GM13977 (cell line): ENCODE data around the gene CDH13.

Experiments
- DNase-seq: peaks from one replicate; pipeline ENCODE4 v3.0.0; 2012; ENCODE audit warnings: low spot score
- CTCF ChIP-seq: IDR thresholded peaks from 2 replicates; pipeline ENCODE4 v1.5.1; 2012; ENCODE audit warnings: mild to moderate bottlenecking, control low read depth; ENCODE audit not compliant: insufficient read depth; ENCODE audit errors: extremely low read depth, missing control alignments
- in situ Hi-C: fragments of 300-500 bp; cut with MboI; formaldehyde crosslinking; loops from one replicate; pipeline ENCODE4 v1.12.0; 2022; ENCODE audit warnings: low sequenced_read_pairs, low pct_unique_long_range_greater_than_20kb, mixed read lengths, inconsistent platforms; ENCODE audit not compliant: unreplicated experiment

The CDH13 gene

GRCh38 chr16:83438326-83438725 is 811.6 kb downstream of the CDH13 start:
- in situ Hi-C loops, result no loop called here
- no peak for DNase-seq
- TF ChIP-seq CTCF, result no peak

- in situ Hi-C loops, result no loop called here
- no peak for TF ChIP-seq CTCF
- no peak for DNase-seq
Measured at GRCh38 chr16:83439412-83439811, 812.6 kb downstream of the CDH13 start.

DNA sequence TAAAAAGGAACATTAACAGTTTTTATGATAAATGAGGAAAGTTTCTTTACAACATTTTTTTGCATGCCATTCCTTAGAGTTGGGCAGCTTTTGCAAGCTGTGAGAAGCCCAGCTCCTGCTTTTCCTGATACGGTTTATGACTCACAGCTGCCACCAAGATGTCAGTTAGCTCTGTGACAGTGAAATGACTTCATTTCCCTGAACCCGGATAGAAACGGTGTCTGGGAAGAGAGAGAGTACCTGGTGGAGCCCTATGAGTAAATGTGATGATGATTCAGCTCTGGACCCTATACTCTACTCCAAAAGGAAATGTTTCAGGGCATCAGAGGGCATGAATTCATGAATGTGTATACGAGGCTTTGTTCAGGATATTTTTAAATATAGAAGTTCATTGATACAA is 814.7 kb downstream of the CDH13 start:
- TF ChIP-seq CTCF, result no peak
- in situ Hi-C loops, result no loop called here
- DNase-seq, result no peak

DNA sequence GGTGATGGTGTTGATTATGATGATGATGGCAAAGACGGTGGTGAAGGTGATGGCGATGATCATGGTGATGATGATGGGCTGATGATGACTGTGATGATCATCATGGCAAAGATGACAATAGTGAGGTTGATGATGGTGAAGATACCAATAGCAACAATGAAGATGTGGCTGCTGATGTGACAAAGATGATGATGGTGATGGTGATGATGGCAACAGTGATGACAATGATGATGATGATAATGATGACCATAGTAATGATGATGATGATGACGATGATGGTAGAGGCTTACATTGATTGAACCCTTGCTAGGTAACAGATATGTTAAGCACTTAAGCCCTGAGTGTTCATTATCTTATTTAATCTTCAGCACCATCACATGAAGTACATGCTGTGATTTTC is 817.2 kb downstream of the CDH13 start:
- in situ Hi-C loops, result no loop called here
- no peak for DNase-seq
- TF ChIP-seq CTCF, result no peak

DNA sequence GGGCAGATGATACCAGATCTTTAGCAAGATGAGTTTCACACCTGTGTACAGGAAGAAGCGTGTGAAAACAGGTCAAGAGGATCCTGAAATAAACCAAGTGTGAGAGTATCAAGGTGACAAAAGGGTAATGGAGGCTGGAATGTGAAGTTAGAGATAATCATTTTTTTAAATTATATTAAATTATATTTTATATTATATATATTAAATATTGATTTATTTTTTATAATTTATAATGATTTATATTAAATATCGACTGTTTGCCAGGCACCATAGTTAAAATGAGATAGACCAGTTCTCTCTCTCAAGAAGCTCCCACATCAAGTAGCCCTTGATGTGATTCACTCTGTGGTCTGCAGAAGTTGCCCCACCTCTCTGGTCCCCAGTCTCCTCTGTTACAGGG is 820.8 kb downstream of the CDH13 start:
- no peak for TF ChIP-seq CTCF
- DNase-seq, result no peak
- in situ Hi-C loops, result no loop called here

DNA sequence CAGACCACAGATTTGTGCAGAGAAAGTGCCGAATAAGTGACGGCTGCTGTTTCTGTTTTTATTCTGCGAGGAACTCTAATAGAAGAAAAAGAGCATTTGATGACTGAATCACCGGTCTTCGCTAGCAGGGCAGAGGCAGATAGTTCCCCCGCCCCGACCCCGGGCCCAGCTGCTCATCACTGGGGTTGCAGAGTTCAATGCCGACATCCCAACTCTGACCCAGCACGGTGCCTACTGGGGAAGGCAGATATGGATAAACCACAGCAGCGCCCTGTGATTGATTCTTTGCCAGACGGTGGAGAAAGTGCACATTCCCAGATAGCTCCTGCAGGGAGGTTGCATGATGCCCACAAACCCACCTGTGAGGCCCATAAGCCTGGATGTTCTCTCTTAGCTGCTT is 823.1 kb downstream of the CDH13 start:
- in situ Hi-C loops, result no loop called here
- TF ChIP-seq CTCF, result no peak
- DNase-seq, result no peak

DNA sequence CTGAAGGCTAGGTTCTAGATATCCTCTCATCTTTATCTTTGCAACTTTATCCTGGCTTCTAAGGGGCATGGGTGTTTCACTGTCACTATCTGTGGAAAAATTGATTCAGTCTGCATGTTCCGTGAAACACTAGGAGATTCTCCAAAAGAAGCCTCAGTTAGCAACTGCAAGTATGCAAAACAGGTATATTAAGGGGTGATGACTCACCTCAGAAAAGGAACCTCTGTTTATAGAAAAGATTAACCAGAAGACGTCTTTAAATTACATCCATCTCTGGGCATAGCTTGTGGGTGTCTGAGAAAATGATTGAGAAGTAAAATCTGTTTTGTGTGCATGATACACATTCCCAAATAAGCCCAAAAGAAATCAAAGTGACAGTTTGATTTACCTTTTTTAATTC is 827.2 kb downstream of the CDH13 start:
- in situ Hi-C loops, result no loop called here
- TF ChIP-seq CTCF, result no peak
- DNase-seq, result no peak
